Stimulated activated CD8-positive, alpha-beta memory T cell treated with anti-CD3 and anti-CD28 coated beads, Interleukin-15, amount 100 ng/mL, for 24 hours (primary cell): ENCODE results near the gene PHF13.
A peak's percentile ranks its signal among the peaks of the same experiment; 100 is the strongest.

Experiments
- DNase-seq: peaks from one replicate; pipeline ENCODE4 v3.0.0-alpha.2; 2020; ENCODE audit warnings: low read depth

PHF13 gene

DNA sequence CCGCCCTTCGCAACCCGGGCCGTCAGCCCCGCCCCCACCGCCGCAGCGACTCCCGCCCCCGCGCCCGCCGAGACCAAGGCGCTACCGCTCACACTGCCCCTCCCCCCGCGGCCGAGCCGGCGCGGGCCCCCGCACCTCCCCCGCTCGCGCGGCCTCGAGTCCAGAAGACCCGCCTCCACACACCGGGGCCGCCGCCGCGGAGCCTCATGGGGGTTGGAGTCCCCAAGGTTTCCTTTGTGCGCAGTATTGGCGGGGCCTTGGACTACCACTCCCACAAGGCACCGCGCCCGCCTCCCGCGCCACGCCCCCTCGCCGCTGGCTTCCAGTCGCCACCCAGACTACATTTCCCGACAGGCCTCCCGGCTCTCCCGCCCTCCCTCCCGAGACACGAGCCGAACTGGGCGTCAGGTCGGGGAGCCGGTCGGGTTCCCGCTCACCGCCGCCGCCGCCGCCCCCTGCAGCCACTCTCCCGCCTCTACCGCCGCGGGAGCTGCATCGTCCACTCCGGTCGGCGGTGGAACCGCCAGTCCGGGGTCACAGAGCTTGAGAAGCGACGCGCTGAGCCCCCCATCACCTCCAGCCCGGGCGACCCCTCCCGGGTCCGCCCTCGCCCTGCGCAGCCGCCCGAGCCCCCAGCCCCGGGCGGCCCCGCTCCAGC lies at the start of gene PHF13:
Gene PHF13, plus strand, starts transcription at position 371 of the 658 bp plus-strand sequence. CDS start 336 bp downstream, outside the sequence.
- DNase-seq = peak; percentile 98

GRCh38 chr1:6569033-6569432 lies 44.5 kb upstream of the PHF13 start:
- DNase-seq = no peak

- DNase-seq = no peak
Observed at GRCh38 chr1:6570100-6570499, 43.4 kb upstream of the PHF13 start.

GRCh38 chr1:6570987-6571386 lies 42.5 kb upstream of the PHF13 start:
- DNase-seq = no peak

DNA sequence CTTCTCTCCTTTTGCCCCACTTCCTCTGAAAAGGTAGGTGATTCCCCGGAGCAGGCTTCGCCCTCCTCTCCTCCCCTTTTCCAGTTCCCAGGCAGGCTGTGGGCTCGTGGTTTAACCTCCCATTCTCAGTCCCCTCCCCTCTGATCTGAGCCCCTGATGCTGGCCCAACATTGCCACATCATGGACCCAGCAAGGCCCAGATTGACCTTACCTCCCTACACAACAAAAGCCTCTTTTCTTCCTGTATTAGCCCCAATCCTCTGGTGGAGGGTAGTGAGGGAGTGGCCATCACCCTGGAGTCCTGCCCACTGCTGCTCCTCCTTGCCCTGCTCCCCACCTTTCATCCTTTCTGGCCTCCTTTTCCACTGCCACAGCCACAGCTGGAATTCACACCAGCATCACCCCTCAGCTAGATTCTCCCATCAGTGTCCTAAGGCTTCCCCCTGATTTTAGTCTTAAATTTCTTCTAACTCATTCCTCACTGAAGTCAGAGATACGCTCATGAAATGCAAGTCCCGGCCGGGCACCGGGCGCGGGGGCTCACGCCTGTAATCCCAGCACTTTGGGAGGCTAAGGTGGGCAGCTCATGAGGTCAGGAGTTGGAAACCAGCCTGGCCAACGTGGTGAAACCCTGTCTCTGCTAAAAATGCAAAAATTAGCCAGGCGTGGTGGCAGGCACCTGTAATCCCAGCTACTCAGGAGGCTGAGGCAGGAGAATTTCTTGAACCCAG lies 40.7 kb upstream of the PHF13 start:
- no peak for DNase-seq

DNA sequence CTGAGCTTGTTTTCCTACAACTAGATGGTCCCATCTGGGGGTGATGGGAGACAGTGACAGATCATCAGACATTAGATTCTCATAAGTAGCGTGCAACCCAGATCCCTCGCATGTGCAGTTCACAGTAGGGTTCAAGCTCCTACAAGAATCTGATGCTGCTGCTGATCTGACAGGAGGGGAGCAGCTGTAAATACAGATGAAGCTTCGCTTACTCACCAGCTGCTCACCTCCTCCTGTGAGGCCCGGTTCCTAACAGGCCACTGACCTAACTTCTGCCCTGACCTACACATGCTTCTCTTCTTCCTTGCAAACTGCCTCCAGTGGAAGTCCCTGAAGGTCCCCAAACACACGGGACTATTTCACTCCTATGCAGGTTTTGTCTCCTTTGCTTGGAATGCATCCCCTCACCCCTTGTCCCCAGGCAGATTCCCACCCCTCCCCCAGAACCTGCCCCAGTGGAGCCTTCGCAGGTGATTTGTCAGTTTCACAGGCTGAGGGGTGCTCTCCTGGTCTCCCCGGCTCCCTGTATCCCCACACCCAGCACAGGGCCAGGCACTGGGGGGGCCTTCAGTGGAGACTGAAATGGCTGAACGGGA lies 39.4 kb upstream of the PHF13 start:
- no peak for DNase-seq

GRCh38 chr1:6574818-6575217 lies 38.7 kb upstream of the PHF13 start:
- DNase-seq = no peak

DNA sequence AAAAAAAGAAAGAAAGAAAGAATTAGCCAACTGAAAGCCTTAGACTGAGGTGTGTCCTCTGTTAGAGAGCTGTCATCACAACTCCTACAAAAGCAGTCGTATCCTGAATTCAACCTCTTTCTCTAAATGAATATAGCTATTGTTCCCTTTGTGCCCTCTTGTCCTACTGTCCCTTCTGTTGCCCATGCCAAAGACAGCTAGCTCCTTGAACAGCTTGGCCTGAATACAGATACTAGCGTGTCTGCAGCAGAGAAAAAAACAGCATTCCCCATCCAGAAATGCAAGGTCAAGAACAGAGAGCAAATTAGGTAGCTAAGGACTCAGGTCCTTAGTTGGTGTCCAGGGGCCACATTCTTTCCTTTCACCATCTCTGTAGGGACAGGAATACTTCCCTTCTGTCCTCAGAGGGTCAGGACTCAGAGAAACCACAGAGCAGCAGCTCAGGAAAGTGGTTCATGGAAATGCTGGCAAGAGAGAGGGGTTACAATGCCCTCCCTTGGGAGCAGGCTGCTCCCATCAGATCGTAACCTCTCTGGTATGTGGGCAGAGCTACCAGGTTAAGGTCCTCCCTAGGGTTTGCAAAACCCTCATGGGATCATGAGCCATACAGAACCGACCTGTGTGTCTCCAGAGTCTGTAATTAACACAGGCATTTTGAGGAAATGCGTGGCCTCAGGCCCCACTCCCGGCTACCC lies 35.6 kb upstream of the PHF13 start:
- no peak for DNase-seq

DNA sequence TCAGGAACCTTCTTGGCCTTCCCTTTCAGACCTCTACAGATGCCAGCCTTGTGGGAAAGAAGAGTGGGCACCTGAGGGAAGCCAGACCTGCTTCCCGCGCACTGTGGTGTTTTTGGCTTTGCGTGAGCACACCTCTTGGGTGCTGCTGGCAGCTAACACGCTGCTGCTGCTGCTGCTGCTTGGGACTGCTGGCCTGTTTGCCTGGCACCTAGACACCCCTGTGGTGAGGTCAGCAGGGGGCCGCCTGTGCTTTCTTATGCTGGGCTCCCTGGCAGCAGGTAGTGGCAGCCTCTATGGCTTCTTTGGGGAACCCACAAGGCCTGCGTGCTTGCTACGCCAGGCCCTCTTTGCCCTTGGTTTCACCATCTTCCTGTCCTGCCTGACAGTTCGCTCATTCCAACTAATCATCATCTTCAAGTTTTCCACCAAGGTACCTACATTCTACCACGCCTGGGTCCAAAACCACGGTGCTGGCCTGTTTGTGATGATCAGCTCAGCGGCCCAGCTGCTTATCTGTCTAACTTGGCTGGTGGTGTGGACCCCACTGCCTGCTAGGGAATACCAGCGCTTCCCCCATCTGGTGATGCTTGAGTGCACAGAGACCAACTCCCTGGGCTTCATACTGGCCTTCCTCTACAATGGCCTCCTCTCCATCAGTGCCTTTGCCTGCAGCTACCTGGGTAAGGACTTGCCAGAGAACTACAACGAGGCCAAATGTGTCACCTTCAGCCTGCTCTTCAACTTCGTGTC lies 34.7 kb upstream of the PHF13 start:
- no peak for DNase-seq

DNA sequence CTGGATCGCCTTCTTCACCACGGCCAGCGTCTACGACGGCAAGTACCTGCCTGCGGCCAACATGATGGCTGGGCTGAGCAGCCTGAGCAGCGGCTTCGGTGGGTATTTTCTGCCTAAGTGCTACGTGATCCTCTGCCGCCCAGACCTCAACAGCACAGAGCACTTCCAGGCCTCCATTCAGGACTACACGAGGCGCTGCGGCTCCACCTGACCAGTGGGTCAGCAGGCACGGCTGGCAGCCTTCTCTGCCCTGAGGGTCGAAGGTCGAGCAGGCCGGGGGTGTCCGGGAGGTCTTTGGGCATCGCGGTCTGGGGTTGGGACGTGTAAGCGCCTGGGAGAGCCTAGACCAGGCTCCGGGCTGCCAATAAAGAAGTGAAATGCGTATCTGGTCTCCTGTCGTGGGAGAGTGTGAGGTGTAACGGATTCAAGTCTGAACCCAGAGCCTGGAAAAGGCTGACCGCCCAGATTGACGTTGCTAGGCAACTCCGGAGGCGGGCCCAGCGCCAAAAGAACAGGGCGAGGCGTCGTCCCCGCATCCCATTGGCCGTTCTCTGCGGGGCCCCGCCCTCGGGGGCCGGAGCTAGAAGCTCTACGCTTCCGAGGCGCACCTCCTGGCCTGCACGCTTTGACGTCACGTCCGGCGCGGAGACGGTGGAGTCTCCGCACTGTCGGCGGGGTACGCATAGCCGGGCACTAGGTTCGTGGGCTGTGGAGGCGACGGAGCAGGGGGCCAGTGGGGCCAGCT lies 34.0 kb upstream of the PHF13 start, which contains the start of gene ZBTB48:
Gene ZBTB48, plus strand, starts transcription at position 621 of the 745 bp plus-strand sequence. CDS start 616 bp downstream, outside the sequence.
- peak; percentile 92 for DNase-seq

GRCh38 chr1:6580119-6580592 lies 33.4 kb upstream of the PHF13 start:
- no peak for DNase-seq

- no peak for DNase-seq
Observed at GRCh38 chr1:6580593-6581409, 32.7 kb upstream of the PHF13 start.

GRCh38 chr1:6581561-6582305 lies 31.8 kb upstream of the PHF13 start:
- no peak for DNase-seq

GRCh38 chr1:6582370-6582769 lies 31.2 kb upstream of the PHF13 start:
- no peak for DNase-seq

DNA sequence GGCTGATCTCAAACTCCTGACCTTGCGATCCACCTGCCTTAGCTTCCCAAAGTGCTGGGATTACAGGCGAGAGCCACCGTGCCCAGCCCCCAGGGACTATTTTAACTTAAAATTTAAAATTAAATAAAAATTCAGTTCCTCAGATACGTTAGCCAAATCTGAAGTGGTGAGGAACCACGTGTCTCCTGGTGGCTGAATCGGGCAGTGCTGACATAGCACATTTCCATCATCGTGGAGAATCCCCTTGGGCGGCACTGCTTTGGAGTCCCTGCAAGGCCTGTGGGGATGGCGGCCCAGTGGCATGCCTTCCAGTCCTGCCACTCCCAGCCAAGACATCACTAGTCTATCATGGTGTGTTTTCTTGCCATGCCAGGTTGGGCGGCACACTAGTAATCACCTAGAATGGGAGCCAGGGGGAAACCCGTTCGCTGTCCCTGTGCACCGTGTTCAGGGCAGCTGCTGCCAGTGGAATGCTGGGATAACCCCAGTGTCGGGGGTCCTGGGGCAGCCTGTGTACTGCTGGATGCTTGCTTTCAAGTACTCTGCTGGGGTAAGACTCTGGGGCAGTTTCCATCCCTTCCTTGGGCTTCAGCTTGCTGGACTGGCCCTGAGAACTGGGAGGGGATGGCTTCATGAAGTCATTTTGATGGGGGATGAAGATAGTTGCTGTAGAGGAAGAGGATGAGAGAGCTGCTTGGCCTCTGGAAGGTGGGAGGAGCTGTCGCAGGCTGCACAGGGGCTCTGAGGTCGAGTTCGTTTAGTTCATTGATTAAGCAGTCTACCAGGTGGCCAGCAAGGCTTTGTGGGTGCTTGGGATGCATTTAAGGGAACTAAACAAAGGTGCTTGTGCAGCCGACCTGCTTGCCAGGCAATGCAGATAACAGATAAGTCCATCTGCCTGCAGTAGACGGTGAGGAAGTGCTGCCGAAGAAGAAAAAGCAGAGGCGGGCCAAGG lies 29.1 kb upstream of the PHF13 start:
- no peak for DNase-seq

DNA sequence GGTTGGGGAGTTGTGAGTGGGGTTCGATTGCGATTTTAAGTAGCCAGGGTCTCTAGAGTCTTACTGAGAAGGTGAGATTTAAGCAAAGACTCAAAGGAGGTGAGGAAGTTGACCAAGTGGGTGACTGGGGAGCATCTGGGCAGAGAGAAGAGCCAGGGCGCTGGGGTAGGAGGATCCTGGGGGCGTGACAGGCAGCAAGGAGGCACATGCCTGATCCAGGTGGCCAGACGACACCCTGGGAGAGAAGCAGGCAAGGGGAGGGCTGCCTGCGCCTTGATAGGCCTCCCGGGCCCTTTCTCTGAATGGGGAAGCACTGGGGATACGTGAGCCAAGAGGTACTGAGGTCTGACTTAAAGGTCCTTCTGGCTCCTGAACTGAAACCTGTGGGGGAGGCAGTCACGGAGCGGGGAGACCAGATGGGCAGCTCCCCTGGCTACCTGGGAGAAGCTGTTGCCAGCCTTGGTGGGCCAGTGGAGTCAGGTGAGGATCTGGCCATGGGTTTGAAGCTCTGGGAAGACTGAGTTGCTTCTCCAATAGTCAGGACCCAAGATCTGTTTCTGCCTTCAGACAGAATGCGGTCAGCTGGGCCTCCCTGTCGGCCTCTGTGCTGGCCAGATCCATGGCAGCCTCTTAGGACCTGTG lies 28.3 kb upstream of the PHF13 start:
- DNase-seq = no peak

DNA sequence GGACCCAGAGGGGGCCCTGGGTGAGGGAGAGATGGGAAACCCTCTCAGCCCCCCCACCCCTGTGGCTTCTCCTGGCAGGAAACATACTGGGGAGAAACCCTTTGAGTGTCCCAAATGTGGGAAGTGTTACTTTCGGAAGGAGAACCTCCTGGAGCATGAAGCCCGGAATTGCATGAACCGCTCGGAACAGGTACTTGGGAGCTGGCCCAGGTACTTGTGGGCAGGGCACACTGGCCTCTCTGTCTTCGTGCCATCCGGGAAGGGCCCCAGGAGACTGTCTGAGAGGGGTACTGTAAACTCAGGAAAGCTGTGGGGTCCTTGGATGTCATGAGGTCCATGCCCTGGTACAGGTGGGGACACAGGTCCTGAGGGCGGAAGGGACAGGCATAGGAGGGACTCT lies 27.7 kb upstream of the PHF13 start:
- DNase-seq = no peak

DNA sequence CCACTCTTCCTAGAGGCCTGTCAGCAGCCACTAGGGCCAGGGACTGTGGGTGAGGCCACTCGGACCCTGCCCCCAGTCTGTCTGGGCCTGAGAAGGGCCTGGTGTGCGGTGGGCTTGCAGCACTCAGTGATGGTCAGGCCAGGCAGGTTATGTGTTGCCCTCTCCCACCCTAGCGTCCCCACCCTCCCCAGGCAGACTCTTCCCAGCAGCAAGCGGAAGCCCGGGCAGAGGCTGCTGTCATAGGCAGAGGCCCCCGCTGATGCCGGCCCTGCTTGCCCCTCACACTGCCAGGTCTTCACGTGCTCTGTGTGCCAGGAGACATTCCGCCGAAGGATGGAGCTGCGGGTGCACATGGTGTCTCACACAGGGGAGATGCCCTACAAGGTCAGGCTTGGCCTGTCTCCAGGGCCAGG lies 27.1 kb upstream of the PHF13 start:
- no peak for DNase-seq
